ENCODE measurements around the gene DLG2. TPM values are rescaled to one million over a fixed set of nuclear protein-coding genes. Genes with fewer than 3 reads are reported as not detected.

Gene DLG2
- total RNA-seq, 4 donors from 2014 or later, result 2.9 to 30.2 (median 22.6) TPM

DNA sequence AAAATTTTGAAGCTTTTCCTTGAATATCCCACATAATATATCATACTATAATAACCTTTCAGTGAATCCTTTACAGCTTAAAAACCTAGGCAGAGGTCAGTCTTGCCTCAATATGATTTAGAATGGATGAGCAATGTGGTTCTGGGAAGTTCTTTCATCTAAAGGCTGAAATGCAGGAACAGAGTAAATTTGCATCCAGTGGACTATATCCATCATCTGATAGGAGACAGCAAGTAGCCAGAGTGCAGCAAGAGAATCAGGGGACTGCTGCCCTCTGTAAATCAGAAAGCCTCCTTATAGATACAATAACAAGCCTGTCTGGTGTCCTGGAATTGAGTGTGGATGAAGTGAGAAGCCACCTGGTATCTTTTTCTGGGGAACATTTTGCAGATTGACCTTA, 1592.7 kb downstream of the DLG2 start:
- no peak overlapping the region for H3K4me3 ChIP-seq
- no peak overlapping the region for H3K27ac ChIP-seq
- no peaks in the 10 kb centered on the region for H3K36me3 ChIP-seq
- TF ChIP-seq CTCF (IDR thresholded peaks at IDR 0.05) (no peak), POLR2A (IDR thresholded peaks at IDR 0.05) (no peak)
- H3K27me3 ChIP-seq, result no peaks in the 10 kb centered on the region
- H3K4me1 ChIP-seq, result no peaks in the 10 kb centered on the region
- DNase-seq, result no peak
- intact Hi-C loops (cut with DNase I; ENCODE audit: low total_unique reads), result no loop called here
- H3K9me3 ChIP-seq, result no peaks in the 10 kb centered on the region

GRCh38 chr11:84024266-84024665, 1602.9 kb downstream of the DLG2 start:
- H3K27ac ChIP-seq, result no peak overlapping the region
- intact Hi-C loops (cut with DNase I; ENCODE audit: low total_unique reads), result no loop called here
- no peak for DNase-seq
- H3K4me1 ChIP-seq, result no peaks in the 10 kb centered on the region
- H3K36me3 ChIP-seq, result no peaks in the 10 kb centered on the region
- TF ChIP-seq POLR2A (IDR thresholded peaks at IDR 0.05) (no peak), CTCF (IDR thresholded peaks at IDR 0.05) (no peak)
- H3K4me3 ChIP-seq, result no peak overlapping the region
- no peaks in the 10 kb centered on the region for H3K9me3 ChIP-seq
- no peaks in the 10 kb centered on the region for H3K27me3 ChIP-seq

DNA sequence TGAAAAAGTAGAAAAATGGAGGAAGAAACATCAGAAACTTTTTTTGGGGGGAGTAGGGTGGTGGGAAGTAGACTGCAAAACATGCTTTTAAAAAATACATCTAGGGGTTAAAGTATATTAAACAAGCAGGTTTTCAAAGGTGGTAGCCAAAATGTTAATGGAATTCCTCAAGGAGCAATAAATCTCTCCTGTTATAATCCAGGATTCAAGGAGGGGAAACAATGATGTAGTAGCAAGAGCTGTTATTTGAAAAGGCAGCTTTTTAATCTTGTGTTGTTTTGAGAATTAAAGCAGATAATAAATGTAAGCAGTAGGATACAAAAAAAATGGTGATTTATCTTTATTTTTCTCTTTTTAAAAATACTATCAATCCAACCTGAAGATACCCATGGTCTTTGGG, 1604.4 kb downstream of the DLG2 start:
- Histone ChIP-seq H3K4me3 (no peak overlapping the region), H3K9me3 (no peaks in the 10 kb centered on the region), H3K27me3 (no peaks in the 10 kb centered on the region), H3K27ac (no peak overlapping the region), H3K36me3 (no peaks in the 10 kb centered on the region), H3K4me1 (no peaks in the 10 kb centered on the region)
- intact Hi-C loops (cut with DNase I; ENCODE audit: low total_unique reads), result no loop called here
- no peak for DNase-seq
- TF ChIP-seq CTCF (IDR thresholded peaks at IDR 0.05) (no peak), POLR2A (IDR thresholded peaks at IDR 0.05) (no peak)

GRCh38 chr11:84022201-84022600, 1604.9 kb downstream of the DLG2 start:
- no peak for DNase-seq
- Histone ChIP-seq H3K27me3 (no peaks in the 10 kb centered on the region), H3K36me3 (no peaks in the 10 kb centered on the region), H3K4me3 (no peak overlapping the region), H3K27ac (peak overlapping the region in 1 of 2 donors; percentile 2), H3K9me3 (no peaks in the 10 kb centered on the region), H3K4me1 (no peaks in the 10 kb centered on the region)
- intact Hi-C loops (cut with DNase I; ENCODE audit: low total_unique reads), result no loop called here
- no peak for TF ChIP-seq CTCF (IDR thresholded peaks at IDR 0.05)
- TF ChIP-seq POLR2A (IDR thresholded peaks at IDR 0.05), result no peak

- Histone ChIP-seq H3K36me3 (no peaks in the 10 kb centered on the region), H3K27me3 (no peaks in the 10 kb centered on the region), H3K9me3 (no peaks in the 10 kb centered on the region), H3K4me3 (no peak overlapping the region), H3K27ac (peak overlapping the region in 1 of 2 donors; percentile 2), H3K4me1 (no peaks in the 10 kb centered on the region)
- TF ChIP-seq CTCF (IDR thresholded peaks at IDR 0.05) (no peak), POLR2A (IDR thresholded peaks at IDR 0.05) (no peak)
- no peak for DNase-seq
- intact Hi-C loops (cut with DNase I; ENCODE audit: low total_unique reads), result no loop called here
These were observed 1605.9 kb downstream of the DLG2 start for GRCh38 chr11:84021291-84021690.

Measured in uterus (tissue), 4 donors.